MM.1S (cell line): ENCODE measurements around the gene DENND1A.
"Not testable (repeated sequence)": the region's sequence is repeated elsewhere in the genome, so short reads cannot be mapped to it uniquely, and the experiment has no call there.

Source experiments
- DNase-seq: peaks from one replicate; pipeline ENCODE4 v3.0.0-alpha.2; 2015
- H2AFZ ChIP-seq: fragments of 300-600 bp; sonication (generic); 2 replicates; pipeline ENCODE4 v1.6.0; 2016; ENCODE audit warnings: antibody characterized with exemption, low read length
- H3F3A ChIP-seq: fragments of 300-600 bp; sonication (generic); 2 replicates; pipeline ENCODE4 v1.6.1; 2016; ENCODE audit warnings: mild to moderate bottlenecking, antibody characterized with exemption, low read length, moderate library complexity, mixed read lengths; ENCODE audit not compliant: insufficient read depth
- H3K27ac ChIP-seq: fragments of 300-600 bp; sonication (generic); 2 replicates; pipeline ENCODE4 v1.5.1; 2016; ENCODE audit warnings: mild to moderate bottlenecking, low read length
- H3K27me3 ChIP-seq: fragments of 300-600 bp; sonication (generic); replicated peaks from 2 replicates; pipeline ENCODE4 v1.6.0; 2016; ENCODE audit warnings: low read length; ENCODE audit not compliant: insufficient read depth
- H3K36me3 ChIP-seq: fragments of 300-600 bp; sonication (generic); replicated peaks from 2 replicates; pipeline ENCODE4 v1.6.1; 2016; ENCODE audit warnings: mild to moderate bottlenecking, low read length, mixed read lengths; ENCODE audit not compliant: insufficient read depth
- H3K4me1 ChIP-seq: fragments of 300-600 bp; sonication (generic); 2 replicates; pipeline ENCODE4 v1.6.1; 2016; ENCODE audit warnings: low read length, mixed read lengths
- H3K4me2 ChIP-seq: fragments of 300-600 bp; sonication (generic); 2 replicates; pipeline ENCODE4 v1.6.0; 2016; ENCODE audit warnings: low read depth, low read length
- H3K4me3 ChIP-seq: fragments of 300-600 bp; sonication (generic); 2 replicates; pipeline ENCODE4 v1.5.1; 2016; ENCODE audit warnings: low read length, mixed read lengths
- H3K79me2 ChIP-seq: fragments of 300-600 bp; sonication (generic); 2 replicates; pipeline ENCODE4 v1.6.1; 2016; ENCODE audit warnings: mixed run types, low read length, mixed read lengths
- H3K9ac ChIP-seq: fragments of 300-600 bp; sonication (generic); 2 replicates; pipeline ENCODE4 v1.6.1; 2016; ENCODE audit warnings: low read length, mixed read lengths
- H3K9me2 ChIP-seq: fragments of 300-600 bp; sonication (generic); replicated peaks from 2 replicates; pipeline ENCODE4 v1.6.1; 2016; ENCODE audit warnings: mild to moderate bottlenecking, low read length, mixed read lengths; ENCODE audit not compliant: insufficient read depth
- H3K9me3 ChIP-seq: fragments of 300-600 bp; sonication (generic); replicated peaks from 2 replicates; pipeline ENCODE4 v1.6.1; 2016; ENCODE audit warnings: mild to moderate bottlenecking, low read length, mixed read lengths; ENCODE audit not compliant: insufficient read depth
- H4K20me1 ChIP-seq: fragments of 300-600 bp; sonication (generic); 2 replicates; pipeline ENCODE4 v1.6.1; 2016; ENCODE audit warnings: mild to moderate bottlenecking, low read length, moderate library complexity, mixed read lengths; ENCODE audit not compliant: insufficient read depth
- EZH2 ChIP-seq: fragments of 300-600 bp; sonication (generic); optimal IDR thresholded peaks from 2 replicates; pipeline ENCODE3; 2017; ENCODE audit warnings: low read depth, mild to moderate bottlenecking, antibody characterized with exemption, low read length, mixed read lengths
- EZH2phosphoT487 ChIP-seq: fragments of 300-600 bp; sonication (generic); IDR thresholded peaks from 2 replicates; pipeline ENCODE4 v1.6.1; 2018; ENCODE audit warnings: antibody characterized with exemption, low read length
- TF ChIP-seq, protein P1 (sequence below): fragments of 300-600 bp; sonication (generic); IDR thresholded peaks from 2 replicates; pipeline ENCODE4 v1.5.1; 2016; ENCODE audit warnings: antibody characterized with exemption, low read length, mixed read lengths

Gene DENND1A

DNA sequence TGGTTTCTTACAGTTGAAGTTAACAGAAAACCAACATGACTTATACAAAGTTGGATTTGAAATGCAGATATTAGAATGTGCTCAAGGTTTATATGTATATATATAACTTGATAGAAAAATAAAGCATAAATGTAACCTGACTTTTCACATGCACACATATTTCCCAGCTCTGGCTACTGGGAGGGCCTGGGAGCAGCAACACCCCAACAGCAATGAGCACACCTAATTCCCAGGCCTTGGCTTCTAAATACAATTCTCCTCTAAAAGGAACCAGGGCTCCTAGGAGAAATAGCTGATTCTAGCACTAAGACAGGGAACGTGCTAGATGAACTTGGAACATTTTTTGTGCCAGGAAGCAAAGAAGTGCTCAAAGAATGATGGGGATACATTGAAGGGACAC is 42.1 kb downstream of the DENND1A start:
- H3K27ac ChIP-seq: no peak overlapping the region
- H3K4me2 ChIP-seq: no peak overlapping the region
- H3K9me2 ChIP-seq: no peaks in the 10 kb centered on the region
- TF ChIP-seq EZH2 (no peak), EZH2phosphoT487 (no peak)
- TF ChIP-seq, protein P1, sequence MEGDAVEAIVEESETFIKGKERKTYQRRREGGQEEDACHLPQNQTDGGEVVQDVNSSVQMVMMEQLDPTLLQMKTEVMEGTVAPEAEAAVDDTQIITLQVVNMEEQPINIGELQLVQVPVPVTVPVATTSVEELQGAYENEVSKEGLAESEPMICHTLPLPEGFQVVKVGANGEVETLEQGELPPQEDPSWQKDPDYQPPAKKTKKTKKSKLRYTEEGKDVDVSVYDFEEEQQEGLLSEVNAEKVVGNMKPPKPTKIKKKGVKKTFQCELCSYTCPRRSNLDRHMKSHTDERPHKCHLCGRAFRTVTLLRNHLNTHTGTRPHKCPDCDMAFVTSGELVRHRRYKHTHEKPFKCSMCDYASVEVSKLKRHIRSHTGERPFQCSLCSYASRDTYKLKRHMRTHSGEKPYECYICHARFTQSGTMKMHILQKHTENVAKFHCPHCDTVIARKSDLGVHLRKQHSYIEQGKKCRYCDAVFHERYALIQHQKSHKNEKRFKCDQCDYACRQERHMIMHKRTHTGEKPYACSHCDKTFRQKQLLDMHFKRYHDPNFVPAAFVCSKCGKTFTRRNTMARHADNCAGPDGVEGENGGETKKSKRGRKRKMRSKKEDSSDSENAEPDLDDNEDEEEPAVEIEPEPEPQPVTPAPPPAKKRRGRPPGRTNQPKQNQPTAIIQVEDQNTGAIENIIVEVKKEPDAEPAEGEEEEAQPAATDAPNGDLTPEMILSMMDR: no peak
- no peak overlapping the region for H3K4me3 ChIP-seq
- H3K4me1 ChIP-seq: no peaks in the 10 kb centered on the region
- H3K36me3 ChIP-seq: no peaks in the 10 kb centered on the region
- no peaks in the 10 kb centered on the region for H3K27me3 ChIP-seq
- DNase-seq: no peak
- no peak overlapping the region for H3K9ac ChIP-seq
- H2AFZ ChIP-seq: no peak overlapping the region
- H3K9me3 ChIP-seq: no peaks in the 10 kb centered on the region
- H3F3A ChIP-seq: no peaks in the 10 kb centered on the region
- no peaks in the 10 kb centered on the region for H4K20me1 ChIP-seq
- no peaks in the 10 kb centered on the region; the same call in 1 of the 2 replicates for H3K79me2 ChIP-seq

DNA sequence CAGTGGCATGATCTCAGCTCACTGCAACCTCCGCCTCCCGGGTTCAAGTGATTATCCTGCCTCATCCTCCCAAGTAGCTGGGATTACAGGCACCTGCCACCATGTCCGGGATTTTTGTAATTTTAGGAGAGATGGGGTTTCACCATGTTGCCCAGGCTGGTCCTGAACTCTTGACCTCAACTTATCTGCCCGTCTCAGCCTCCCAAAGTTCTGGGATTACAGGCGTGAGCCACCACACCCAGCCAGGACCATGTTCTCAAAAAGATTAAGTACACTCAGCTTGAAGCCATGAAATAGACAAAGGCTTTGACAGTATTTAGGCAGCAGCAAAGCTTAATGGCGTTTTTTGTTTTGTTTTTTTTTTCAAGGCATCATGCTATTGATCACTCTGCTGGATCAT is 44.1 kb downstream of the DENND1A start:
- not testable (repeated sequence) for H3K4me1 ChIP-seq, H3K36me3 ChIP-seq, H4K20me1 ChIP-seq, H3K79me2 ChIP-seq, H3K9me3 ChIP-seq, H3K27me3 ChIP-seq, H3K9me2 ChIP-seq, H3K27ac ChIP-seq, DNase-seq, H2AFZ ChIP-seq, H3F3A ChIP-seq, H3K9ac ChIP-seq, H3K4me3 ChIP-seq, H3K4me2 ChIP-seq

GRCh38 chr9:123883634-123884033 is 46.3 kb downstream of the DENND1A start:
- Histone ChIP-seq H3K4me1 (no peaks in the 10 kb centered on the region), H3K9me3 (no peaks in the 10 kb centered on the region), H3K9ac (no peak overlapping the region), H3K79me2 (no peaks in the 10 kb centered on the region; the same call in 1 of the 2 replicates), H3K4me2 (no peak overlapping the region), H3K4me3 (no peak overlapping the region), H3K27me3 (no peaks in the 10 kb centered on the region), H3K27ac (no peak overlapping the region), H3K36me3 (no peaks in the 10 kb centered on the region), H2AFZ (no peak overlapping the region), H3F3A (no peaks in the 10 kb centered on the region), H4K20me1 (no peaks in the 10 kb centered on the region), H3K9me2 (no peaks in the 10 kb centered on the region)
- no peak for DNase-seq
- TF ChIP-seq EZH2phosphoT487: no peak
- TF ChIP-seq, protein P1: no peak
- TF ChIP-seq EZH2: no peak

GRCh38 chr9:123881604-123882003 is 48.3 kb downstream of the DENND1A start:
- TF ChIP-seq, protein P1: no peak
- TF ChIP-seq EZH2: no peak
- TF ChIP-seq EZH2phosphoT487: no peak
- no peaks in the 10 kb centered on the region for H3F3A ChIP-seq
- DNase-seq: no peak
- no peak overlapping the region for H2AFZ ChIP-seq
- H3K36me3 ChIP-seq: no peaks in the 10 kb centered on the region
- no peaks in the 10 kb centered on the region; the same call in 1 of the 2 replicates for H3K79me2 ChIP-seq
- no peaks in the 10 kb centered on the region for H3K9me2 ChIP-seq
- no peaks in the 10 kb centered on the region for H3K4me1 ChIP-seq
- no peaks in the 10 kb centered on the region for H4K20me1 ChIP-seq
- no peak overlapping the region for H3K9ac ChIP-seq
- no peak overlapping the region for H3K4me3 ChIP-seq
- no peak overlapping the region for H3K27ac ChIP-seq
- no peak overlapping the region for H3K4me2 ChIP-seq
- H3K9me3 ChIP-seq: no peaks in the 10 kb centered on the region
- no peaks in the 10 kb centered on the region for H3K27me3 ChIP-seq
